ENCODE measurements around the gene SLX9. TPM values are rescaled to one million over a fixed set of nuclear protein-coding genes. Genes with fewer than 3 reads are reported as not detected.
A peak's percentile ranks its signal among the peaks of the same experiment; 100 is the strongest.

Gene SLX9
- total RNA-seq, 1 donor from 2014 or later, result 38.8 TPM

DNA sequence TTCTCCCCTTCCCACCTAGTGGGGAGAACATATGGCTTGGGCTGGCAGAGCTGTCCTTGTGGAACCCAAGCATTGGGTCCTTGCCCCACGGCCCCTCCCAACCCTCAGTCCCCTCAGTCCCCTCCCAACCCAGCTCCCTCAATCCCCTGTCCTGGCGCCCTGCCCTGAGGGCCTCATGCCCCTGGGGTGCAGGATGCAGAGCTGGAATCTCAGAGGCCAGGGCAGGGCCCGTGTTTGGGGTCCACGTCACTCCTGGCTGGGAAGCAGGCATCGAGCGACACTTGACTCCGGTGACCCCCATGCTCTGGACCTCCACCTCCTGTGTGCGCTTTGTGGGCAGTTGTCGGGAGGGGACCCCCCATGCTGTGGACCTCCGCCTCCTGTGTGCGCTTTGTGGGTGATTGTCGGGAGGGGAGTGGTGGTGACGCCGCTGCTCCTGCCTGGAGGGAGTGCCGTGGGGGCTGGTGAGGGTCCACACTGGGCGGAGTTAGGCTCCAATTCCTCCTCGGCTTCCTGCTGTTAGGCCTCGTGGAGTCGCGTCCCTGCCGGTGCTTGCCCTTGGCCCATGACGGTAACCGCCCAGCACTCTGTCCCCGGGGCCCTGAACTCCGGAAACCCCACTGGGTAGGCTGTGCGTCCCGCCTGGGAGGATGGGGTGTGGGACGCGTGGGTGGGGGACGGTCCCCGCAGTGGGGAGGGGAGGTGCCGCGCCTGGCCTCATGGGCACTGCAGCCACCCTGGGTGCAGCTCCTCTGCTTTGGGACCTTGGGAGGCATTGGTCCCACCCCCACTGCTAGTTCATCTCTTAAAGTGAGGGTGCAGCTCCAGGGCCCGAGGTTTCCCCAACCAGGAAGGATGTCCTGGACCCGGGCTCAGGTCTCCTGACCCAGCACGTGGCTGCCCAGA lies 31.2 kb downstream of the SLX9 start:
- peak overlapping the region; percentile 31 for H3K9ac ChIP-seq (ENCODE audit: low read length)
- TF ChIP-seq EZH2 (IDR thresholded peaks at IDR 0.05; ENCODE audit: insufficient read depth, low read length), result no peak
- TF ChIP-seq, protein P1, sequence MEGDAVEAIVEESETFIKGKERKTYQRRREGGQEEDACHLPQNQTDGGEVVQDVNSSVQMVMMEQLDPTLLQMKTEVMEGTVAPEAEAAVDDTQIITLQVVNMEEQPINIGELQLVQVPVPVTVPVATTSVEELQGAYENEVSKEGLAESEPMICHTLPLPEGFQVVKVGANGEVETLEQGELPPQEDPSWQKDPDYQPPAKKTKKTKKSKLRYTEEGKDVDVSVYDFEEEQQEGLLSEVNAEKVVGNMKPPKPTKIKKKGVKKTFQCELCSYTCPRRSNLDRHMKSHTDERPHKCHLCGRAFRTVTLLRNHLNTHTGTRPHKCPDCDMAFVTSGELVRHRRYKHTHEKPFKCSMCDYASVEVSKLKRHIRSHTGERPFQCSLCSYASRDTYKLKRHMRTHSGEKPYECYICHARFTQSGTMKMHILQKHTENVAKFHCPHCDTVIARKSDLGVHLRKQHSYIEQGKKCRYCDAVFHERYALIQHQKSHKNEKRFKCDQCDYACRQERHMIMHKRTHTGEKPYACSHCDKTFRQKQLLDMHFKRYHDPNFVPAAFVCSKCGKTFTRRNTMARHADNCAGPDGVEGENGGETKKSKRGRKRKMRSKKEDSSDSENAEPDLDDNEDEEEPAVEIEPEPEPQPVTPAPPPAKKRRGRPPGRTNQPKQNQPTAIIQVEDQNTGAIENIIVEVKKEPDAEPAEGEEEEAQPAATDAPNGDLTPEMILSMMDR (IDR thresholded peaks at IDR 0.05; ENCODE audit: insufficient read depth, low read depth, low read length), result no peak
- H3K79me2 ChIP-seq (ENCODE audit: insufficient read depth, low read length), result peaks cover 5% of the 10 kb centered on the region
- Mint-ChIP-seq H3K27me3 (ENCODE audit: low read depth, unreplicated experiment) (no peaks in the 10 kb centered on the region), H3K27ac (ENCODE audit: unreplicated experiment) (peak overlapping the region; percentile 81), H3K9me3 (ENCODE audit: unreplicated experiment) (no peaks in the 10 kb centered on the region), H3K36me3 (ENCODE audit: low read depth, unreplicated experiment) (peaks cover 2% of the 10 kb centered on the region), H3K4me3 (ENCODE audit: unreplicated experiment) (no peak overlapping the region), H3K4me1 (ENCODE audit: low read depth, unreplicated experiment) (peaks cover 35% of the 10 kb centered on the region)
- FAIRE-seq (no peak), DNase-seq (ENCODE audit: low read depth) (no peak)
- no peak overlapping the region for H3K27ac ChIP-seq (ENCODE audit: low read depth, low read length)
- peaks cover 23% of the 10 kb centered on the region for H3K4me1 ChIP-seq (ENCODE audit: insufficient read depth, low read length)
- no peak overlapping the region for H2AFZ ChIP-seq (ENCODE audit: low read depth, low read length)
- no peak overlapping the region for H3K4me2 ChIP-seq (ENCODE audit: low read length)
- H3K36me3 ChIP-seq (ENCODE audit: insufficient read depth, low read length), result no peaks in the 10 kb centered on the region
- H3K27me3 ChIP-seq (ENCODE audit: insufficient read depth, low read length), result no peaks in the 10 kb centered on the region
- H3K4me3 ChIP-seq (ENCODE audit: insufficient read depth, low read depth, low read length), result no peak overlapping the region
- no peaks in the 10 kb centered on the region for H3K9me3 ChIP-seq (ENCODE audit: insufficient read depth, low read depth, low read length)
- peaks cover 20% of the 10 kb centered on the region for H4K20me1 ChIP-seq (ENCODE audit: insufficient read depth, low read length)

DNA sequence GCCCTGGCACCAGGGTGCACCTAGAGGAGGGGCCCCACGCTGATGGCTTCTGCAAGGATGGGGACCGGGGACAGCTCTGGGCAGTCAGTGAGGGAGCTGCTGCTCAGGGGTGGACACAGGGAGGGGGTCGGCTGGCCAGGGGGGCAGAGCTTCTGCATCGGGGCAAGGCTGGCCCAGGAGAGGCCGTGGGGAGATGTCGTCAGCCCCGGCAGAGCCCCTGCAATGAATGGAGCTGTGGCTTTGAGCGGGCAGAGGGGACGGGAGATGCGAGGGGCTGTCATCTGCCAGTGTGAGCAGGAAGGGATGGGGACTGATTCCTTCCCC lies 31.8 kb downstream of the SLX9 start:
- no peak overlapping the region for H3K4me2 ChIP-seq (ENCODE audit: low read length)

More for the DNA sequence above, 31.8 kb downstream of the SLX9 start:
- Mint-ChIP-seq H3K9me3 (ENCODE audit: unreplicated experiment) (no peaks in the 10 kb centered on the region), H3K36me3 (ENCODE audit: low read depth, unreplicated experiment) (peaks cover 2% of the 10 kb centered on the region), H3K4me1 (ENCODE audit: low read depth, unreplicated experiment) (peaks cover 33% of the 10 kb centered on the region), H3K4me3 (ENCODE audit: unreplicated experiment) (no peak overlapping the region), H3K27ac (ENCODE audit: unreplicated experiment) (no peak overlapping the region), H3K27me3 (ENCODE audit: low read depth, unreplicated experiment) (no peaks in the 10 kb centered on the region)
- FAIRE-seq (no peak), DNase-seq (ENCODE audit: low read depth) (no peak)
- H3K27ac ChIP-seq (ENCODE audit: low read depth, low read length), result no peak overlapping the region
- H3K4me3 ChIP-seq (ENCODE audit: insufficient read depth, low read depth, low read length), result no peak overlapping the region
- H3K36me3 ChIP-seq (ENCODE audit: insufficient read depth, low read length), result no peaks in the 10 kb centered on the region
- H3K4me1 ChIP-seq (ENCODE audit: insufficient read depth, low read length), result peaks cover 23% of the 10 kb centered on the region
- TF ChIP-seq, protein P1 (IDR thresholded peaks at IDR 0.05; ENCODE audit: insufficient read depth, low read depth, low read length), result no peak
- TF ChIP-seq EZH2 (IDR thresholded peaks at IDR 0.05; ENCODE audit: insufficient read depth, low read length), result no peak
- H3K27me3 ChIP-seq (ENCODE audit: insufficient read depth, low read length), result no peaks in the 10 kb centered on the region
- H2AFZ ChIP-seq (ENCODE audit: low read depth, low read length), result no peak overlapping the region
- no peak overlapping the region for H3K9ac ChIP-seq (ENCODE audit: low read length)
- no peaks in the 10 kb centered on the region for H3K9me3 ChIP-seq (ENCODE audit: insufficient read depth, low read depth, low read length)
- H3K79me2 ChIP-seq (ENCODE audit: insufficient read depth, low read length), result peaks cover 1% of the 10 kb centered on the region
- peaks cover 20% of the 10 kb centered on the region for H4K20me1 ChIP-seq (ENCODE audit: insufficient read depth, low read length)

All from astrocyte (in vitro differentiated cells and primary cell).